Loucy (cell line): ENCODE data around the gene YAE1.
A peak's percentile ranks its signal among the peaks of the same experiment; 100 is the strongest.

Experiments
- H2AFZ ChIP-seq: fragments of 200-600 bp; sonication (generic); 2 replicates; pipeline ENCODE4 v1.6.0; 2016; ENCODE audit warnings: antibody characterized with exemption, mild to moderate bottlenecking, low read length, moderate library complexity
- H3F3A ChIP-seq: fragments of 200-600 bp; 2 replicates; pipeline ENCODE4 v1.6.0; 2016; ENCODE audit warnings: antibody characterized with exemption, low read depth, mild to moderate bottlenecking
- H3K27me3 ChIP-seq: fragments of 200-600 bp; sonication (generic); 2 replicates; pipeline ENCODE4 v1.6.1; 2014; ENCODE audit warnings: low read length, mild to moderate bottlenecking; ENCODE audit not compliant: insufficient read depth, poor library complexity, severe bottlenecking
- H3K36me3 ChIP-seq: fragments of 200-600 bp; sonication (generic); 2 replicates; pipeline ENCODE4 v1.6.1; 2016; ENCODE audit warnings: low read length; ENCODE audit not compliant: insufficient read depth
- H3K4me1 ChIP-seq: fragments of 200-600 bp; sonication (generic); 2 replicates; pipeline ENCODE4 v1.5.1; 2014; ENCODE audit warnings: low read length, mild to moderate bottlenecking; ENCODE audit not compliant: insufficient read depth, poor library complexity, severe bottlenecking
- H3K4me2 ChIP-seq: fragments of 200-600 bp; sonication (generic); 2 replicates; pipeline ENCODE4 v1.6.0; 2014; ENCODE audit warnings: antibody characterized with exemption, low read length, low read depth, mild to moderate bottlenecking; ENCODE audit not compliant: poor library complexity, severe bottlenecking
- H3K4me3 ChIP-seq: fragments of 200-600 bp; sonication (generic); 2 replicates; pipeline ENCODE4 v1.5.1; 2014; ENCODE audit warnings: low read length, mild to moderate bottlenecking, mixed read lengths; ENCODE audit not compliant: poor library complexity, severe bottlenecking
- H3K79me2 ChIP-seq: fragments of 200-600 bp; sonication (generic); 2 replicates; pipeline ENCODE4 v1.6.1; 2014; ENCODE audit warnings: low read length; ENCODE audit not compliant: insufficient read depth
- H3K9ac ChIP-seq: fragments of 200-600 bp; sonication (generic); 2 replicates; pipeline ENCODE4 v1.6.0; 2014; ENCODE audit warnings: mild to moderate bottlenecking, low read depth, low read length, moderate library complexity; ENCODE audit not compliant: poor library complexity, severe bottlenecking
- H3K9me2 ChIP-seq: fragments of 200-600 bp; sonication (generic); replicated peaks from 2 replicates; pipeline ENCODE4 v1.6.1; 2016; ENCODE audit warnings: low read depth, low read length, mixed read lengths
- H3K9me3 ChIP-seq: fragments of 200-600 bp; sonication (generic); 2 replicates; pipeline ENCODE4 v1.6.1; 2014; ENCODE audit warnings: mild to moderate bottlenecking, antibody characterized with exemption, low read length, low read depth; ENCODE audit not compliant: insufficient read depth
- H4K20me1 ChIP-seq: fragments of 200-600 bp; sonication (generic); 2 replicates; pipeline ENCODE4 v1.6.0; 2014; ENCODE audit warnings: antibody characterized with exemption, low read length, mild to moderate bottlenecking; ENCODE audit not compliant: insufficient read depth, poor library complexity, severe bottlenecking
- CTCF ChIP-seq: fragments of 200-600 bp; sonication (generic); conservative IDR thresholded peaks from 2 replicates; pipeline ENCODE4 v1.5.1; 2014; ENCODE audit warnings: mild to moderate bottlenecking, antibody characterized with exemption, low read length
- EZH2phosphoT487 ChIP-seq: fragments of 200-600 bp; IDR thresholded peaks from 2 replicates; pipeline ENCODE4 v1.6.1; 2018; ENCODE audit warnings: antibody characterized with exemption, mild to moderate bottlenecking, moderate library complexity, borderline replicate concordance

YAE1 gene

GRCh38 chr7:39567294-39567693 is 1.1 kb downstream of the YAE1 start:
- Histone ChIP-seq H3K36me3 (no peaks in the 10 kb centered on the region), H3K79me2 (peaks cover 31% of the 10 kb centered on the region), H3K4me1 (peaks cover 20% of the 10 kb centered on the region), H3K9ac (peak overlapping the region; percentile 95), H3K9me2 (no peaks in the 10 kb centered on the region), H3F3A (no peaks in the 10 kb centered on the region), H2AFZ (no peak overlapping the region), H3K4me2 (peak overlapping the region; percentile 82), H3K4me3 (peak overlapping the region; percentile 98), H4K20me1 (peaks cover 12% of the 10 kb centered on the region), H3K27me3 (peaks cover 6% of the 10 kb centered on the region), H3K9me3 (no peaks in the 10 kb centered on the region)
- TF ChIP-seq CTCF (no peak), EZH2phosphoT487 (no peak)

- TF ChIP-seq EZH2phosphoT487 (no peak), CTCF (no peak)
- Histone ChIP-seq H3K9me2 (no peaks in the 10 kb centered on the region), H3K9me3 (no peaks in the 10 kb centered on the region), H3K4me3 (no peak overlapping the region), H3K9ac (no peak overlapping the region), H3K4me1 (peaks cover 3% of the 10 kb centered on the region), H2AFZ (no peak overlapping the region), H3K79me2 (no peaks in the 10 kb centered on the region), H3F3A (no peaks in the 10 kb centered on the region), H3K36me3 (no peaks in the 10 kb centered on the region), H4K20me1 (no peaks in the 10 kb centered on the region), H3K27me3 (no peaks in the 10 kb centered on the region), H3K4me2 (no peak overlapping the region)
Measured at GRCh38 chr7:39574673-39575349, 8.6 kb downstream of the YAE1 start.

DNA sequence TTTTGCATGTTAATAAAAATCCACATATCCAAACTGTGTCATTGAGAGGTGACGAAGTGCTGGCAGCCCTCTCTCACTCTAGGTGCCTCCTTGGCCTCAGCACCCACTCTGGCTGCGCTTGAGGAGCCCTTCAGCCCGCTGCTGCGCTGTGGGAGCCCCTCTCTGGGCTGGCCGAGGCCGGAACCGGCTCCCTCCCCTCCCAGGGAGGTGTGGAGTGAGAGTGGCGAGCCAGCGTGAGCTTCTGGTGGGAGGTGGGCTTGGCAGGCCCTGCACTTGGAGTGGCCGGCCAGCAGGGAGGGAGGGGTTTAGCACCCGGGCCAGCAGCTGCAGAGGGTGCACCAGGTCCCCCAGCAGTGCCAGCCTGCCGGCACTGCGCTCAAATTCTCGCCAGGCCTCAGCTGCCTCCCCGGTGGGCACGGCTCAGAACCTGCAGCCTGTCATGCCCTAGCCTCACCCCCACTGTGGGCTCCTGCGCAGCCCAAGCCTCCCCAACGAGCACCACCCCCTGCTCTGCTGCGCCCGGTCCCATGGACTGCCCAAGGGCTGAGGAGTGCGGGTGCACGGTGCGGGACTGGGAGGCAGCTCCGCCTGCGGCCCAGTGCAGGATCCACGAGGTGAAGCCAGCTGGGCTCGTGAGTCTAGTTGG is 11.1 kb downstream of the YAE1 start:
- TF ChIP-seq EZH2phosphoT487 (no peak), CTCF (no peak)
- Histone ChIP-seq H3K27me3 (no peaks in the 10 kb centered on the region), H3K4me1 (no peaks in the 10 kb centered on the region)

More for the DNA sequence above, 11.1 kb downstream of the YAE1 start:
- Histone ChIP-seq H3K36me3 (no peaks in the 10 kb centered on the region), H3K4me3 (no peak overlapping the region), H3K9me2 (no peaks in the 10 kb centered on the region), H3K4me2 (no peak overlapping the region), H4K20me1 (no peaks in the 10 kb centered on the region), H3K9ac (no peak overlapping the region), H2AFZ (no peak overlapping the region), H3F3A (no peaks in the 10 kb centered on the region), H3K79me2 (no peaks in the 10 kb centered on the region), H3K9me3 (no peaks in the 10 kb centered on the region)
